GM18507 (cell line): Measurements from ENCODE around the gene UNKL.
A peak's percentile ranks its signal among the peaks of the same experiment; 100 is the strongest.

Experiments
- DNase-seq: peaks from one replicate; pipeline ENCODE4 v3.0.0; 2011; ENCODE audit warnings: low read depth; ENCODE audit not compliant: insufficient read length; ENCODE audit errors: extremely low spot score
- FAIRE-seq: peaks from 2 replicates; lab custom pipeline; 2011; peaks lifted over from hg19 to GRCh38; lab: Jason Lieb, UNC

The UNKL gene

DNA sequence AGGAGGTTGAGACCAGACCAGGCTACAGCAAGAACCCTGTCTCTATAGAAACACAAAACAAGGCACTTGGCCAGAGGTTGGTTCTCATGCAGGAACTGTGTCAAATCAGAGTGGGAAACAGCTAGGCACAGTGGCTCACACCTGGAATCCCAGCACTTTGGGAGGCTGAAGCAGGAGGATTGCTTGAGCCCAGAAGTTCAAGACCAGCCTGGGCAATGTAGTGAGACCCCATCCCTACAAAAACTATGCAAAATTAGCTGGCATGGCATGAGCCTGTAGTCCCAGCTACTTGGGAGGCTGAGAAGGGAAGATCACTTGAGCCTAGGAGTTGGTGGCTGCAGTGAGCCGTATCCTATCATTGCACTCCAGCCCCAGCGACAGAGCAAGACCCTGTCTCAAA, 1.7 kb downstream of the UNKL start:
- DNase-seq (no peak), FAIRE-seq (no peak)

DNA sequence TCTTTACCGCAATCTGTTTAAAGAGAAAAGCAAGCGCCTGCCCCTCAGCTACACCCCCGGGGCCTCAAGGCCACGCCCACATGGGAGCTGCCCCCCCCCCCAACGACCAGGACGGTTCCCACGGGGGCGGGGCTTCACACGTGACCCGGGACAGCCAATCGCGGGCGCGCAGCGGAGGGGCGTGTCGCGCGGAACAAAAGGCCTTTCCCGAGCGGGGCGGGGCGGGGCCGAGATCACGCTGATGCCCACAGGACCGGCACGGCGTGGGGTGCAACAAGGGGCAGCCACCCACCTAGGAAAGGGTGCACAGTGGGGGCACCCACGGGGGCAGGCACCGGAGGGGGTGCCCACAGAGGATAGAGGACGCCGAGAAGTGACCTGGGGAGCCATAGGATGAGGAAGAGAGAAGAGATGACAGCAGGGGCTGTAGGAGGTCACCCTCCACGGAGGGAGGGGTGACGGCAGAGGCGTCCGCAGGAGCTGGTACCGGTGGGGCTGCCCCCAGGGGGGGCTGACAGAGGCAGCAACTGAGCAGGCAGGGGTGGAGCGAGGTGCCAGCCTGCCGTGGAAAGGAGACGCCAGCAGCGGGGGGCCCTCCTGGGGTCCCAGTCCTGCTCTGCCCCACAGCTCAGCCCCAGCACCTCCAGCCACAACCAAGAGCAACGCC, 6.2 kb downstream of the UNKL start:
- DNase-seq (peak; percentile 90), FAIRE-seq (peak; percentile 86)

DNA sequence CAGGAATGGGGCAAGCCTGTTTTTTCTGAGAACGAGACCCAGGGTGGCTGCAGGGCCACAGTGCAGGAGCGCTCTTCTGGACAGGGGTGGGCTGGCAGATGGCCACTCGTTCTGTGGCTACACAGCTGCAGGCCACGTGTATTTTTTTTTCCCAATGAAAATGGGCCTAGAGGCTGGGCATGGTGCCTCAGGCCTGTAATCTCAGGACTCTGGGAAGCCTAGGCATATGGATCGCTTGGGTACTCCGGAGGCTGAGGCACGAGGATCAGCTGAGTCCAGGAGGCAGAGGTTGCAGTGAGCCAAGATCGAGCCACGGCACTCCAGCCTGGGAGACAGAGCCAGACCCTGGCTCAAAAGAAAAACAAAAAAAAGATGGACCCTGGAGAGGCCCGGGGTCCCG, 6.8 kb downstream of the UNKL start:
- no peak for FAIRE-seq
- DNase-seq = no peak

GRCh38 chr16:1403733-1404132, 10.8 kb downstream of the UNKL start:
- DNase-seq (no peak), FAIRE-seq (no peak)

DNA sequence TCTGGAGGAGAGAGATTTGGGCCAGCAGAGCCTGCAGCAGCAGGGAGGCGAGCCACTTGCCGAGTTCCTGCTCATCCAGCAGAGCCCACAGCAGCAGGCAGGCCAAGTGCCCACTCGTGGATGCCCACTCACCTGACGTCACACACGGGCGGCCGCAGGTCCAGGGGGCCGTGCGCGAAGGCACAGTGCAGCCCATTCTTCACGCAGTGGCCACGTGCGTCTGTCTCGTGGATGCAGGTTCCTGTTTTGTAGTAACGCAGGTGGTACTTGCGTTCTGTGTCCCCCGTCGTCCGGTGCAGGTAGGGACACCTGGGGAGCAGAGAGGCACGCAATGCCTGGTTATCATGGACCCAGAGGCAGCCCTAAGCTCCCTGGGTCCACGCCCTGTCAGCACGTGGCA, 11.5 kb downstream of the UNKL start:
- DNase-seq = no peak
- no peak for FAIRE-seq

GRCh38 chr16:1401758-1402154, 12.7 kb downstream of the UNKL start:
- FAIRE-seq (no peak), DNase-seq (no peak)

DNA sequence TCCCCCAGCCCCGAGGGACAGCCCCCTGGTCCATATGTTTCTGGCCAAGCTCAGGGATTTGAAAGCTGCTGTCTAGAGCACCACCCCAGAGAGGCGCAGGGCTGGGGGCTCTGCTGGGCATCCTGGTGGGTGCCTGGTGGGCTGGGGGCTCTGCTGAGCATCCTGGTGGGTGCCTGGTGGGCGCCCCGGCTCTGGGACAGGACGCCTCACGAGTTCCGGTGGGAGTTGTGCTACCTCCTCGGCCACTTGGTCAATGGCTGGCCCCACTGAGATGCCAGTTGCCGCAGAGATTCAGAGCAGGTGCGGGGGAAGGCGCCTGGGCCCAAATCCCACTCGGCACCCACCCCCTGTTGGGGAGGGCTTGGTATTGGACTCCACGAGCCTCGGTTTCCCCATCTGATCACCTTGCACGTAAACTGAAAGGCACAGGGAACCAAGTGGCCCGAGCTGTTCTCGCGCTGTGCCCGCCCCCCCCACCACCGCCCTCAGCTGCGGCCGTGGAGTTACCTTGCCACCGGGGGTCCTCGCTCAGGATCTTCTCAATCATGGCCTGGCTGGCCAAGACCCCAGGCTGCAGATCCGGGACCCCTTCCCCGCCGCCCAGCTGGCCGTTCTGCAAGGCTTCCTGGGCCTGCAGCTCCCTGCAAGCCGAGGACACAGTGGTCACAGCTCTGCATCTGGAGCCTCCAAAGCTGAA, 13.3 kb downstream of the UNKL start:
- FAIRE-seq = no peak
- no peak for DNase-seq

GRCh38 chr16:1398826-1399581, 15.5 kb downstream of the UNKL start:
- DNase-seq (no peak), FAIRE-seq (no peak)

DNA sequence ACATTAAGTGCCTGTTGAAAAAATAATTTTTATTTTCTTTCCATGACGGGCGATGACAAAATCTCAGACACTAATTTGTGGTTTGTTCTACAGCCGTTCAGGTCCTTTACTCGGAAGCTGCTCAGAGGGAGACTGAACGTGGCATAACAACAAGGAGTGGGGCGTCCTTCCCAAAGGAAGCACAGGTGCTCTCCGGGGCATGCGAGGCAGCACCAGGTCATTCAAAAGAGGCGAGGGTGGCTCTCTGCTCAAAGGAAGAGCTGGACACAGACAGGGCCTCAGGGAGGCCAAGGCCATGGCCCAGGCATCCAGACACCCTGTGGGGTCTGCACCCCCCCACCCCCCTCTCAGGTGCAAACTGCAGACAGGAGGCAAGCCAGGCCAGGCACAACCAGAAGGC, 16.2 kb downstream of the UNKL start:
- DNase-seq = no peak

GRCh38 chr16:1397779-1398178, 16.7 kb downstream of the UNKL start:
- no peak for DNase-seq
- FAIRE-seq = no peak

More for the DNA sequence above, 16.2 kb downstream of the UNKL start:
- no peak for FAIRE-seq

DNA sequence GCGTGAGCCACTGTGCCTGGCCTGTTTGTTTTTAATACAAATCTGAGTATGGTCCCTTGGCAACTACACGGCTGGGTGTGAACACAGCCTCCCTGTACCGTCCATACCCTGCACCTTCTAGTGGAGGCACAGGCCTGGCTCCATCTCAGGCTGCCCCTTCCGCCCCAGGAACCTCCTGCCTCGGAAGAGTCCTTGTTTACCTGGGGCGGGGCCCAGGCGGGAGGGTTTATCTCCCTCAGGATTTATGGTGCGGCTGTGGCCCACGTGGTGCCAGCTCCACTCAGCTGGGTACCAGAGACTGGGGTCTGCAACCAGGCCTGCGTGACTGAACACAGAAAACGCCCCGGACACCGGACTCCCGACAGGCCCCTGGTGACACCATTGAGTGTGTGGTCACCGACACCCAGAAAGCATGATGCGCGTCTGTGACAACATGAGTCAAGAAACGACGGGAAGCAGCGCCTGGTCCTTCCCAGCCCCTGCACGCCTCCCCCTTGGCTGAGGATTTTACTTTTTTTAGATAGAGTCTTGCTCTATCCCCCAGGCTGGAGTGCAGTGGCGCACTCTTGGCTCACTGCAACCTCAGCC, 19.0 kb downstream of the UNKL start:
- DNase-seq (no peak), FAIRE-seq (no peak)

DNA sequence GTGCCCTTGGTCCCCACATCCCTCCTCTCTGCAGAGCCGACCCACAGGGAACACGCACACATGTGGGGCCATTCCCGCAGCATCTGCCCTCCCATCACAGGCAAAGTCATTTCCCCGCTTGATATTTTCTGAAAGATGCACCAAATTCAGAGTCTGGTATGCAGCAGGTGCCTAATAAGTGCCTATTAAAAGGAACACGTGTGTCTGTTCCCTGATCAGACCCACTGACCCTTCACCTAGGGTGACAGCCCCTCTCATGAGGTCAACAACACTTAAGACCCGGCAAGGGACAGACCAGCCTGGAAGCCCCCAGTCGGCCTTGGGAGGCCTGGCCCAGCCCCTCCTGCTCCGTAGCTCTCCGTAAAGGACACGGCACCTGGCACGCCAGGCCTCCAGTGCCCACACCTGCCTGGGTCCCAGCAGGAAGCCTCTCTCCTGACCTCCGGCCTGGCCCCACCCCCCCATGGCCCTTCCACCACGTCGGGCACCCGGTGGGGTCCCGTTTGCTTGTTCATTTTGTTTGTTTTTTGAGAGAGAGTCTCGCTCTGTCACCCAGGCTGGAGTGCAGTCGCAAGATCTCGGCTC, 20.0 kb downstream of the UNKL start:
- FAIRE-seq (no peak), DNase-seq (no peak)

- no peak for FAIRE-seq
- no peak for DNase-seq
Observed at GRCh38 chr16:1393613-1394176, 20.8 kb downstream of the UNKL start.

- FAIRE-seq (no peak), DNase-seq (no peak)
Observed at GRCh38 chr16:1392826-1393225, 21.7 kb downstream of the UNKL start.

DNA sequence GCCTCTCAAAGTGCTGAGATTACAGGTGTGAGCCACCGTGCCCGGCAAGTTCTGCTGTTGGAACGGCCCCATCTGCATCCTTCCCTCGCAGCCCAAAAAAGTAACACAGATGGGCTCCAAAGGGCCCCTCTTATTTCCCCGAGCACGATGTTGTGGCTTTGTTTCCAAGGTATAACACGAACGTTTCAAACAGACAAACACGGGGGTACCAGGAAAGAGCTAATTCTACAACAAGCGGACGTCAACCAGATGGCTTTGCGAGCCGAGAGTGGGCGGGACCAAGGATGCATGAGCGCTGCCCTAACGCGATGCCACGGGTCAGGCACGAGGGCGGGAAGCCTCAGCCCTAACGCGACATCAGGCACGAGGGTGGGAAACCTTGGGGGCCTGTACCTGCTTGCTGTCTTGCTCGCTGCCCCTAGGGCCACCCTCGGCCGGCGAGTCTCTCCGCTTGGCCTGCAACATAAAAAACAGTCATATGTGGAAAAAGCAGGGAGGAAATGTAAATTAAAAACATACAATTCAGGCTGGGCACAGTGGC, 24.2 kb downstream of the UNKL start:
- FAIRE-seq (no peak), DNase-seq (no peak)

- DNase-seq (no peak), FAIRE-seq (no peak)
Observed at GRCh38 chr16:1389762-1390161, 24.7 kb downstream of the UNKL start.

DNA sequence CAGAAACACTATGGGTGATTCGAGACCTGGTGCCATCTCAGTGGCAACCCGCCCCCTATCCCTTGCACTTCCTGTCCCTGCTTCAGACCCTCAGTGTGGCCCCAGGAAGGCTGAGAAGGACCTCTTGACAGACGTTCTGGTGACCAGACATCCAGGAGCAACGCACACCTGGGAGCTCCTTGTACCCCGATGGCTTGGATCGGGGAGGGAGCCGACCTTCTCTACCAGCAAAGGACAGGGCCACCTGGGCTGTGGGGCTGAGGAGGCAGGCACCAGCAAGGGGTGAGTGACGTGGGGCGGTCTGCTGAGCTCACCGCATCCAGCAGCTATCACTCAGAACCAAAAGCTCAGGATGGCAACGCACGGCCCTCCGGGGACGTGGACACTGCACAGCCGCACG, 27.2 kb downstream of the UNKL start:
- DNase-seq (no peak), FAIRE-seq (no peak)

GRCh38 chr16:1385232-1385631, 29.3 kb downstream of the UNKL start:
- DNase-seq = no peak
- FAIRE-seq = no peak

DNA sequence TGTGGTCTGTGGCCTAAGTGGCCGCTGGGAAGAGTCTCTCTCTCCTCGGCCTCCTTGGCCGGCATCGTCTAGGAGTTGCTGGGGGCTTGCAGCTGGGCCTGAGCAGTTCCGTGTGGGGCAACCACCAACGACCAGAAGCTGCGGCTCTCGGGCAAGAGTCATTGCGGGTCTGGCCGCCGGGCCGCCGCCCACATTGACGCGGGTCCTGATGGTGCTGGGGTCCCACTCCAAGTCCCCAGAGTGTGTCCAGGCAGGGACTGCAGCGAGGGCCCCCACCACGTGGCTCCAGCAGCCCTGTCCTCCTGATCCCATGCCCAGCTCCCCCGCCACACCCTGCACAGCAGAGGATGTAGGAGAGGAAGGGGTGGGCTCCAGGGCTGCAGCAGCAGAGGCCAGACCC, 30.9 kb downstream of the UNKL start:
- FAIRE-seq (no peak), DNase-seq (no peak)
